Keratinocyte (primary cell): ENCODE data around the gene PTPN4. TPM values are rescaled to one million over a fixed set of nuclear protein-coding genes. Genes with fewer than 3 reads are reported as not detected.

Experiments used
- DNase-seq: peaks from one replicate; pipeline ENCODE4 v3.0.0-alpha.2; 2011; ENCODE audit warnings: low read depth, missing footprints, low spot score
- FAIRE-seq: peaks from 2 replicates; lab custom pipeline; 2011; peaks lifted over from hg19 to GRCh38; lab: Jason Lieb, UNC
- H2AFZ ChIP-seq: 2 replicates; pipeline ENCODE4 v1.6.0; 2012; ENCODE audit warnings: low read length, control low read depth, inconsistent platforms; ENCODE audit not compliant: control insufficient read depth
- H3K27ac ChIP-seq: 2 replicates; pipeline ENCODE4 v1.5.1; 2011; ENCODE audit warnings: low read length; ENCODE audit not compliant: control insufficient read depth, insufficient read depth
- H3K27me3 ChIP-seq: 3 replicates; pipeline ENCODE4 v1.6.0; 2011; ENCODE audit warnings: low read length; ENCODE audit not compliant: control insufficient read depth, insufficient read depth; ENCODE audit errors: extremely low read depth
- H3K36me3 ChIP-seq, 2 experiments: 2 replicates in 1 of 2; 3 replicates in 1 of 2; pipeline ENCODE4 v1.5.1; 2011; ENCODE audit warnings: low read length in 2 of 2, mild to moderate bottlenecking in 1 of 2; ENCODE audit not compliant: control insufficient read depth in 2 of 2, insufficient read depth in 2 of 2; ENCODE audit errors: extremely low read depth in 1 of 2
- H3K4me1 ChIP-seq: 3 replicates; pipeline ENCODE4 v1.5.1; 2011; ENCODE audit warnings: low read length; ENCODE audit not compliant: control insufficient read depth, insufficient read depth; ENCODE audit errors: extremely low read depth
- H3K4me2 ChIP-seq: 3 replicates; pipeline ENCODE4 v1.6.0; 2011; ENCODE audit warnings: low read depth, low read length; ENCODE audit not compliant: control insufficient read depth, insufficient read depth; ENCODE audit errors: extremely low read depth
- H3K4me3 ChIP-seq, 3 experiments: fragments of 200-600 bp in 1 of 3; sonication (generic) in 1 of 3; 2 replicates in 2 of 3; 3 replicates in 1 of 3; pipeline ENCODE4 v1.5.1; 2011 to 2016; ENCODE audit warnings: low read length in 3 of 3, mild to moderate bottlenecking in 3 of 3, control low read depth in 2 of 3, inconsistent platforms in 1 of 3, low read depth in 1 of 3, mixed read lengths in 1 of 3, mixed run types in 1 of 3, moderate library complexity in 1 of 3; ENCODE audit not compliant: control insufficient read depth in 2 of 3, insufficient read depth in 2 of 3; ENCODE audit errors: extremely low read depth in 1 of 3
- H3K79me2 ChIP-seq: 2 replicates; pipeline ENCODE4 v1.6.0; 2012; ENCODE audit warnings: low read length; ENCODE audit not compliant: control insufficient read depth, insufficient read depth
- H3K9ac ChIP-seq: 3 replicates; pipeline ENCODE4 v1.6.0; 2011; ENCODE audit warnings: low read length; ENCODE audit not compliant: control insufficient read depth, insufficient read depth; ENCODE audit errors: extremely low read depth
- H3K9me1 ChIP-seq: 3 replicates; pipeline ENCODE4 v1.6.0; 2011; ENCODE audit warnings: low read length; ENCODE audit not compliant: control insufficient read depth, insufficient read depth; ENCODE audit errors: extremely low read depth
- H3K9me3 ChIP-seq: 2 replicates; pipeline ENCODE4 v1.5.1; 2012; ENCODE audit warnings: low read depth, low read length; ENCODE audit not compliant: control insufficient read depth
- H4K20me1 ChIP-seq: 3 replicates; pipeline ENCODE4 v1.6.0; 2011; ENCODE audit warnings: low read length; ENCODE audit not compliant: control insufficient read depth, insufficient read depth; ENCODE audit errors: extremely low read depth
- EZH2 ChIP-seq: IDR thresholded peaks from one replicate; pipeline ENCODE4 v1.6.1; 2012; ENCODE audit warnings: inconsistent platforms, mild to moderate bottlenecking, low read length, moderate library complexity
- dilution Hi-C: fragments of 300-500 bp; cut with MboI; formaldehyde crosslinking; loops from one replicate; pipeline ENCODE4 v1.7.0; 2020; ENCODE audit warnings: low sequenced_read_pairs; ENCODE audit not compliant: extremely low pct_ligation_motif_present
- polyA plus RNA-seq, 5 experiments: library from polyadenylated mRNA; depleted of rRNA in 3 of 5; stranded (reverse) in 3 of 5; stranded (forward) in 1 of 5; unstranded in 1 of 5; fragments of >200 nt; gene quantifications; 1 replicate in 1 of 5; 2 replicates in 3 of 5; 3 replicates in 1 of 5; pipeline versions ENCODE4 v1.2.1 to v1.2.3, GENCODE V29; 2011 to 2012; ENCODE audit warnings: missing spikeins in 2 of 5, low read depth in 1 of 5, low replicate concordance in 1 of 5
- TF ChIP-seq, protein P1 (sequence below), 3 experiments: IDR thresholded peaks in 1 of 3; conservative IDR thresholded peaks in 1 of 3; optimal IDR thresholded peaks in 1 of 3; 2 replicates in 2 of 3; 3 replicates in 1 of 3; pipeline versions ENCODE3 to v1.5.1; 2011; ENCODE audit warnings: low read length in 3 of 3, mild to moderate bottlenecking in 3 of 3, moderate library complexity in 2 of 3, control low read depth in 1 of 3, inconsistent platforms in 1 of 3; ENCODE audit not compliant: insufficient read depth in 2 of 3; ENCODE audit errors: extremely low read depth in 1 of 3

Gene PTPN4
- polyA plus RNA-seq, 1 donor (not counting 4 experiments of a cell fraction or from before 2014, with no cell fraction given), result 20.6 TPM

DNA sequence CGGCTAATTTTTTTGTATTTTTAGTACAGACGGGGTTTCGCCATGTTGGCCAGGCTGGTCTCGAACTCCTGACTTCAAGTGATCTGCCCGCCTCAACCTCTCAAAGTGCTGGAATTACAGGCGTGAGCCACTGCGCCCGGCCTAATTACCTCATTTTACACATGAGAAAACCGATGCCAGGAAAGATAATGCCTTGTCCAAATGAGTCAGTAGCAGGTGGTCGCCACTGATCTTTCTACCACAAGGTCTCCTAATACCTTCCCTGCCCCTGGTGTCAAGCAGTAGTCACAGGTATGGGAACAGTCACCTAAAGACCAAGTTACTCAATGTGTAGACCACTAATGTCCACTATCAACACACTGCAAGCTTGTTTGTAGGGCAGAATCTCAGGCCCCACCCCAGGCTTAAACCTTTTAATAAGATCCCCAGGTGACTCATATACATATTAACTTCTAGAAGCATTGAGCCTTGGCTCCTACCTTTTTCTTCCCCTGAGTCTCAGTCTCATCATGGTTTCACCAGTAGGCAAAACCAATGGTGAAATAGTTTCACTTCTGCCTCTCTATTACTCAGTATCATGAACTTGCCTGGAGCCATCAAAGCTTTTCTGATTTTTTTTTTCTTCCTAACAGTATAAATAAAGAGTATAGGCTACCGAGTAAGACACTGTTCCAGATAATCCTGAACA is 246.3 kb downstream of the PTPN4 start:
- Histone ChIP-seq H3K27ac (no peak overlapping the region), H4K20me1 (no peaks in the 10 kb centered on the region), H3K9me1 (no peaks in the 10 kb centered on the region), H3K27me3 (no peaks in the 10 kb centered on the region), H3K79me2 (no peaks in the 10 kb centered on the region), H3K9ac (no peak overlapping the region), H2AFZ (no peak overlapping the region), H3K4me1 (no peaks in the 10 kb centered on the region), H3K9me3 (no peaks in the 10 kb centered on the region), H3K4me2 (no peak overlapping the region), H3K4me3 (no peak overlapping the region), H3K36me3 (no peaks in the 10 kb centered on the region)
- TF ChIP-seq, protein P1, sequence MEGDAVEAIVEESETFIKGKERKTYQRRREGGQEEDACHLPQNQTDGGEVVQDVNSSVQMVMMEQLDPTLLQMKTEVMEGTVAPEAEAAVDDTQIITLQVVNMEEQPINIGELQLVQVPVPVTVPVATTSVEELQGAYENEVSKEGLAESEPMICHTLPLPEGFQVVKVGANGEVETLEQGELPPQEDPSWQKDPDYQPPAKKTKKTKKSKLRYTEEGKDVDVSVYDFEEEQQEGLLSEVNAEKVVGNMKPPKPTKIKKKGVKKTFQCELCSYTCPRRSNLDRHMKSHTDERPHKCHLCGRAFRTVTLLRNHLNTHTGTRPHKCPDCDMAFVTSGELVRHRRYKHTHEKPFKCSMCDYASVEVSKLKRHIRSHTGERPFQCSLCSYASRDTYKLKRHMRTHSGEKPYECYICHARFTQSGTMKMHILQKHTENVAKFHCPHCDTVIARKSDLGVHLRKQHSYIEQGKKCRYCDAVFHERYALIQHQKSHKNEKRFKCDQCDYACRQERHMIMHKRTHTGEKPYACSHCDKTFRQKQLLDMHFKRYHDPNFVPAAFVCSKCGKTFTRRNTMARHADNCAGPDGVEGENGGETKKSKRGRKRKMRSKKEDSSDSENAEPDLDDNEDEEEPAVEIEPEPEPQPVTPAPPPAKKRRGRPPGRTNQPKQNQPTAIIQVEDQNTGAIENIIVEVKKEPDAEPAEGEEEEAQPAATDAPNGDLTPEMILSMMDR (optimal IDR thresholded peaks at IDR 0.05 in 1 of 3, IDR thresholded peaks at IDR 0.05 in 1 of 3, conservative IDR thresholded peaks at IDR 0.05 in 1 of 3; ENCODE audit: extremely low read depth in 1 of 3, insufficient read depth in 2 of 3, low read length in 3 of 3), result no peak
- TF ChIP-seq EZH2, result no peak
- DNase-seq (no peak), FAIRE-seq (no peak)
- dilution Hi-C loops, result no loop called here

DNA sequence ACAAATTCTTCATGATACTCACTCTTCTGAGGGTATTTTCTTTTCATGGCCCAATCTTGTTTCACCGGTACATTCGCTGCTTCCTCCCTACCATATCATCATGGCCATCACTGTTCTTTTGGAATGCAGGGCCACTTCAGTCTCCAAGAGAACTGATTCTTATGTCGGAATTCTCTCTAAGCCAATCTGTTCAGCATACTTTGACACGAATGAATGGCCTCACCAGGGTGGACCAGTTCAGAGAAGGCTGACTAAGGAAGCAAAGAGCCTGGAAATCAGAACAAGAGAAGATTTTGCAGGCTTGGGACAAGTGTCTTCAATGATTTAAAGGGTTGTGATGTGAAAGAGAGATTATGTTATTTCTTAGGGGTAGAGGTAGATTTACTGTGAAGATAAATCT is 248.1 kb downstream of the PTPN4 start:
- Histone ChIP-seq H3K4me1 (peaks cover 6% of the 10 kb centered on the region), H3K9me1 (peaks cover 2% of the 10 kb centered on the region), H3K79me2 (no peaks in the 10 kb centered on the region), H4K20me1 (no peaks in the 10 kb centered on the region), H3K4me3 (no peak overlapping the region), H3K9me3 (no peaks in the 10 kb centered on the region), H3K4me2 (no peak overlapping the region), H3K36me3 (no peaks in the 10 kb centered on the region), H3K27ac (no peak overlapping the region), H3K9ac (no peak overlapping the region), H3K27me3 (no peaks in the 10 kb centered on the region), H2AFZ (no peak overlapping the region)
- no peak for DNase-seq
- dilution Hi-C loops, result no loop called here
- no peak for FAIRE-seq
- no peak for TF ChIP-seq EZH2
- TF ChIP-seq, protein P1 (optimal IDR thresholded peaks at IDR 0.05 in 1 of 3, IDR thresholded peaks at IDR 0.05 in 1 of 3, conservative IDR thresholded peaks at IDR 0.05 in 1 of 3; ENCODE audit: extremely low read depth in 1 of 3, insufficient read depth in 2 of 3, low read length in 3 of 3), result no peak
